ENCODE data around the gene RAI14.

GRCh38 chr5:34818717-34819116, 162.6 kb downstream of the RAI14 start:
- no peak for TF ChIP-seq CTCF (conservative IDR thresholded peaks at IDR 0.05; ENCODE audit: low read length)
- TF ChIP-seq EZH2phosphoT487 (IDR thresholded peaks at IDR 0.05; ENCODE audit: borderline replicate concordance, low read depth, low read length) = no peak
